ENCODE measurements around the gene SNAPIN. TPM values are rescaled to one million over a fixed set of nuclear protein-coding genes. Genes with fewer than 3 reads are reported as not detected.

Gene SNAPIN
- polyA plus RNA-seq, 1 donor = 30.9 TPM

Other genes starting within 250 kb of the SNAPIN start
- gene S100A7A, start 242.2 kb upstream of the SNAPIN start, polyA plus RNA-seq = not detected
- not detected for gene S100A7, start 198.1 kb upstream of the SNAPIN start, polyA plus RNA-seq
- gene S100A6, start 122.7 kb upstream of the SNAPIN start, polyA plus RNA-seq = 334 TPM
- gene S100A5, start 117.8 kb upstream of the SNAPIN start, polyA plus RNA-seq = 0.10 TPM
- gene S100A4, start 112.9 kb upstream of the SNAPIN start, polyA plus RNA-seq = 18.0 TPM
- gene S100A3, start 109.4 kb upstream of the SNAPIN start, polyA plus RNA-seq = not detected
- 0.67 TPM for gene S100A2, start 92.9 kb upstream of the SNAPIN start, polyA plus RNA-seq
- 134 TPM for gene S100A16, start 45.6 kb upstream of the SNAPIN start, polyA plus RNA-seq
- gene S100A14, start 42.4 kb upstream of the SNAPIN start, polyA plus RNA-seq = 437 TPM
- gene S100A13, start 31.2 kb upstream of the SNAPIN start, polyA plus RNA-seq = 77.2 TPM
- gene S100A1, start 30.3 kb upstream of the SNAPIN start, polyA plus RNA-seq = 2.8 TPM
- gene CHTOP, start 24.6 kb upstream of the SNAPIN start, polyA plus RNA-seq = 99.4 TPM
- 152 TPM for gene ILF2, start 12.3 kb downstream of the SNAPIN start, polyA plus RNA-seq
- 4.7 TPM for gene NPR1, start 20.0 kb downstream of the SNAPIN start, polyA plus RNA-seq
- 62.3 TPM for gene INTS3, start 69.3 kb downstream of the SNAPIN start, polyA plus RNA-seq
- gene SLC27A3, start 116.7 kb downstream of the SNAPIN start, polyA plus RNA-seq = 32.4 TPM